Body of pancreas (tissue), 4 donors: ENCODE data around the gene HIPK1. TPM values are rescaled to one million over a fixed set of nuclear protein-coding genes. Genes with fewer than 3 reads are reported as not detected.
A peak's percentile ranks its signal among the peaks of the same experiment; 100 is the strongest.

Experiments
- ATAC-seq: fragments of 150-250 bp; one replicate; pipeline ENCODE4 v1.9.1; 2016
- DNase-seq, 4 donors: peaks; one replicate each; pipeline ENCODE4 v3.0.0-alpha.2; 2019
- H3K27ac ChIP-seq, 4 donors: fragments of 200-600 bp; sonication (generic); 1 replicate in 3 of 4; 2 replicates in 1 of 4; pipeline versions ENCODE4 v1.5.1 to v1.6.1; 2016 to 2019; ENCODE audit warnings: mild to moderate bottlenecking in 1 of 4, mixed read lengths in 1 of 4, moderate library complexity in 1 of 4
- H3K27me3 ChIP-seq, 2 donors: fragments of 200-600 bp; sonication (generic); one replicate each; pipeline ENCODE4 v1.6.0; 2016; ENCODE audit warnings: mild to moderate bottlenecking in 1 of 2
- H3K36me3 ChIP-seq, 2 donors: fragments of 200-600 bp; sonication (generic); replicated peaks in 1 of 2; 2 replicates each; pipeline ENCODE4 v1.5.1; 2016; ENCODE audit warnings: low read depth in 2 of 2; ENCODE audit not compliant: insufficient read depth in 1 of 2
- H3K4me1 ChIP-seq: fragments of 200-600 bp; sonication (generic); one replicate; pipeline ENCODE4 v1.6.0; 2016
- H3K4me3 ChIP-seq, 2 donors: fragments of 200-600 bp; sonication (generic); 1 replicate in 1 of 2; 2 replicates in 1 of 2; pipeline ENCODE4 v1.5.1; 2016 to 2019
- H3K9me3 ChIP-seq, 3 donors: fragments of 200-600 bp; sonication (generic); 1 replicate in 2 of 3; 2 replicates in 1 of 3; pipeline ENCODE4 v1.5.1; 2016
- CTCF ChIP-seq, 7 experiments: fragments of 450-650 bp in 4 of 7; fragments of 200-600 bp in 3 of 7; sonication (generic) in 3 of 7; IDR thresholded peaks; one replicate each; pipeline ENCODE4 v1.5.1; 2016 to 2019; ENCODE audit warnings: antibody characterized with exemption in 7 of 7
- POLR2A ChIP-seq, 3 donors: fragments of 450-650 bp; IDR thresholded peaks; one replicate each; pipeline ENCODE4 v1.6.1; 2016; ENCODE audit warnings: antibody characterized with exemption in 3 of 3, mild to moderate bottlenecking in 2 of 3
- WGBS, 2 donors: methylation state at CpG; one replicate each; pipeline ENCODE4 v1.1.5; 2017; 5-methylcytosine and 5-hydroxymethylcytosine counted together
- intact Hi-C: fragments of 100-400 bp; cut with DNase I; formaldehyde crosslinking; loops from one replicate; pipeline ENCODE4 v1.15.1; 2023
- total RNA-seq, 2 donors: library from RNA; depleted of rRNA; stranded (reverse); fragments of >200 nt; gene quantifications; one replicate each; pipeline ENCODE4 v1.1.0, GENCODE V29; 2016

Gene HIPK1
- total RNA-seq, 2 donors from 2014 or later = 22.7 to 30.1 TPM

DNA sequence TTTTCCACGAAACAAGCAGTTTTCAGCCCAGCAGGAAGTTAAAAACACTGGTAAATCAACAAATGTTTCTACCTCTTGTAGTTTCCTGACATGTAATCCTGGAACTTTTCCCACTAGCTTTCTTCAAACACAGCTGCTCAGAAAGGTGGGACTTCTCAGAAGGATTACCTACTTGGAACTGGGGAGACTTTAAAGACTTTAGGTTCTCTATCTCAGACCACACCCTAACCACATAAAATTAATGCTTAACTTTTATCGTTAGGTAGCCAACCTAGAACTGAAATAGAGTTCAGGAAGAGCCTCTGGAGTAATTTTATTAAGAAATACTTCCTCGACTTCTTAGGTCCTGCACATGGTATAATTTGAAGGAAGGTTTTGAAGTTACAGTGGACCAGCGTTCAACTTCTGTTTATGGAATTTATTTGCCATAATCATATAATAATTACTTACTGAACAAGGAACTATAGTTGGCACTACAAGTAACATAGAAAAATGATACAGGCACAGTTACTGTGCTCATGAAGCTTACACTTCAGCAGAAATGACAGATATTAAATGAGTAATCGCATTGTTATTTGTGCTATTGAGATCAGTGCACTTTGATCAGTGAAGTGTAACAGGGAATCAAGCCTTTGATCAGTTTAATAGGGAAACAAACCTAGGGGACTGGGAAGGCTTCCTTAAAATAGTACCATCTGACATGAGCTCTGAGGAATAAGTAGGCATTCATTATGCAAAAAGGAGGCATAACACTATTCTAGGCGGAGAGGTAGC, 41.5 kb upstream of the HIPK1 start, which contains the start of gene BCL2L15:
Gene BCL2L15 (minus strand): TSS at position 180 of the 774 bp plus-strand sequence. CDS start 206 bp downstream, outside the sequence.
- peak within 1 kb of the TSS; percentile 82 to 92 (median 87) for H3K27ac ChIP-seq
- intact Hi-C loops = no loop called here
- ATAC-seq = peak; percentile 87
- 27 to 32% methylated on average over 6 of the region's 6 CpGs for WGBS, 2 donors
- H3K4me3 ChIP-seq = peak within 1 kb of the TSS in 1 of 2 donors; percentile 10
- H3K4me1 ChIP-seq = peaks cover 30% of the 10 kb centered on the region
- no peaks in the 10 kb centered on the region for H3K27me3 ChIP-seq
- H3K36me3 ChIP-seq = no peaks in the 10 kb centered on the region
- peak; percentile 7 to 77 (median 74) for TF ChIP-seq POLR2A (IDR thresholded peaks at IDR 0.05)
- TF ChIP-seq CTCF (IDR thresholded peaks at IDR 0.05) = no peak
- DNase-seq = peak in 2 of 4 donors; percentile 35 to 66
- H3K9me3 ChIP-seq = no peaks in the 10 kb centered on the region

- TF ChIP-seq CTCF (IDR thresholded peaks at IDR 0.05) = no peak
- no peak for TF ChIP-seq POLR2A (IDR thresholded peaks at IDR 0.05)
- no peak overlapping the region for H3K27ac ChIP-seq
- no peaks in the 10 kb centered on the region for H3K9me3 ChIP-seq
- H3K27me3 ChIP-seq = no peaks in the 10 kb centered on the region
- intact Hi-C loops = no loop called here
- 43 to 74% methylated on average over 2 of the region's 2 CpGs for WGBS, 2 donors
- ATAC-seq = no peak
- peaks cover 0 to 9% of the 10 kb centered on the region in 2 donors for H3K36me3 ChIP-seq
- H3K4me3 ChIP-seq = no peak overlapping the region
- peaks cover 11% of the 10 kb centered on the region for H3K4me1 ChIP-seq
- DNase-seq = no peak
These were observed 38.3 kb upstream of the HIPK1 start for GRCh38 chr1:113890816-113891215.

DNA sequence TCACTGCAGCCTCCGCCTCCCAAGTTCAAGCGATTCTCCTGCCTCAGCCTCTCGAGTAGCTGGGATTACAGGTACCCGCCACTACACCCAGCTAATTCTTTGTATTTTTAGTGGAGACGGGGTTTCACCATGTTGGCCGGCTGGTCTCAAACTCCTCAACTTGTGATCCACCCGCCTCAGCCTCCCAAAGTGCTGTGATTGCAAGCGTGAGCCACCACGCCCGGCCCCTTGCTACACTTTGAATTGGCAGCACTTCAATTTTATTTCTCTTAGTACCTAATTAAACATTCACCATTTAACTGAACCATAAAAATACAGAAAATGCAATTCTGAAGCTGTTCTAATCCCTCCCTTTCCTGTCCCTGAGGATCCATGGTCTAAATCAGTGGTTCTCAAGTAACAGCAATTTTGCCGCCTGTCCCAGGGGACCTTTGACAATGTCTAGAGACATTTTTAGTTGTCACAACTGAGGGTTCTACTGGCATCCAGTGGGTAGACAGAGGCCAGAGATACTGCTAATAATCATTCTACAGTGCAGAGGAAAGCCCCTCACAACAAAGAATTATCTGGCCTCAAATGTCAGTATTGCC, 37.4 kb upstream of the HIPK1 start:
- intact Hi-C loops = no loop called here
- Histone ChIP-seq H3K9me3 (no peaks in the 10 kb centered on the region), H3K36me3 (peaks cover 0 to 10% of the 10 kb centered on the region in 2 donors), H3K4me1 (peaks cover 11% of the 10 kb centered on the region), H3K27ac (no peak overlapping the region), H3K4me3 (no peak overlapping the region), H3K27me3 (no peaks in the 10 kb centered on the region)
- WGBS, 2 donors = 93 to 97% methylated on average over 11 of the region's 11 CpGs
- DNase-seq (no peak), ATAC-seq (no peak)
- TF ChIP-seq CTCF (IDR thresholded peaks at IDR 0.05) = no peak
- TF ChIP-seq POLR2A (IDR thresholded peaks at IDR 0.05) = no peak

- Histone ChIP-seq H3K36me3 (peaks cover 0 to 10% of the 10 kb centered on the region in 2 donors), H3K27ac (no peak overlapping the region), H3K4me1 (peaks cover 3% of the 10 kb centered on the region), H3K27me3 (no peaks in the 10 kb centered on the region), H3K9me3 (no peaks in the 10 kb centered on the region), H3K4me3 (no peak overlapping the region)
- no peak for DNase-seq
- 73 to 77% methylated on average over 3 of the region's 3 CpGs for WGBS, 2 donors
- intact Hi-C loops = no loop called here
- ATAC-seq = no peak
- TF ChIP-seq CTCF (IDR thresholded peaks at IDR 0.05) (no peak), POLR2A (IDR thresholded peaks at IDR 0.05) (no peak)
These were observed 35.9 kb upstream of the HIPK1 start for GRCh38 chr1:113893267-113893666.
